Effector memory CD8-positive, alpha-beta T cell (primary cell): ENCODE measurements around the gene BAHCC1.

Experiments used
- ATAC-seq: fragments of 150-1000 bp; cut with Tn5 transposase; replicated peaks from 2 replicates; pipeline ENCODE4 v1.10.0; 2021; ENCODE audit warnings: mild to moderate bottlenecking, moderate library complexity
- DNase-seq, 3 experiments: peaks; one replicate each; pipeline ENCODE4 v3.0.0; 2021
- H3K27ac Mint-ChIP-seq, 2 donors: one replicate each; pipeline ENCODE4 v1.8.0; 2022; ENCODE audit warnings: mild to moderate bottlenecking in 2 of 2, mixed read lengths in 2 of 2, moderate library complexity in 2 of 2
- H3K27me3 Mint-ChIP-seq, 2 donors: one replicate each; pipeline ENCODE4 v1.8.0; 2022; ENCODE audit warnings: mixed read lengths in 2 of 2
- H3K36me3 Mint-ChIP-seq: one replicate; pipeline ENCODE4 v1.8.0; 2022; ENCODE audit warnings: mild to moderate bottlenecking, moderate library complexity, mixed read lengths; ENCODE audit not compliant: insufficient read depth
- H3K4me1 Mint-ChIP-seq, 2 donors: one replicate each; pipeline ENCODE4 v1.8.0; 2022; ENCODE audit warnings: low read depth in 2 of 2, mixed read lengths in 2 of 2
- H3K4me3 Mint-ChIP-seq, 2 donors: one replicate each; pipeline ENCODE4 v1.8.0; 2022; ENCODE audit warnings: mild to moderate bottlenecking in 2 of 2, mixed read lengths in 2 of 2, moderate library complexity in 2 of 2
- H3K9me3 Mint-ChIP-seq, 2 donors: one replicate each; pipeline ENCODE4 v1.8.0; 2022; ENCODE audit warnings: mixed read lengths in 2 of 2

The BAHCC1 gene

DNA sequence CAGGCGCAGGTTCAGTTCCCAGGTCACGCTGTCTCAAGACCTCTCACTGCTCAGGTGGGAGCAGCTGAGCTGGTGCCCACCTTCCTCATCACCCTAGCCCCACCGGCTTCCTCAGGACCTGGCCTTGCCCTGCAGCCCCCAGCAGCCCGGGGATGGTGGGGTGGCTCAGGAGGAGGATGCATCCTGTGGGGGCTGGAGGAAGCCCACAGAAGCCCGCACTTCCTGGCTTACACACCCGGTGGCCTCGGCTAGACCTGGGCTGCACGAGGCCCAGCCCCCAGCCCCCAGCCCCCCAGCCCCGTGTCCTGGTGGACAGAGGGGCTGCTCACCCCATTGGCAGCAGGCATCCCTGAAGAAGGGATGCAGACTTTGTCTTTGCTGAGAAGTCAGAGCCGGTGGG is 43.4 kb downstream of the BAHCC1 start:
- DNase-seq (no peak), ATAC-seq (no peak)
- no peak overlapping the region for H3K4me3 Mint-ChIP-seq
- H3K9me3 Mint-ChIP-seq = no peaks in the 10 kb centered on the region
- no peak overlapping the region for H3K27ac Mint-ChIP-seq
- H3K27me3 Mint-ChIP-seq = peaks cover 17 to 70% of the 10 kb centered on the region in 2 donors
- H3K36me3 Mint-ChIP-seq = no peaks in the 10 kb centered on the region
- H3K4me1 Mint-ChIP-seq = peaks cover 0 to 7% of the 10 kb centered on the region in 2 donors

DNA sequence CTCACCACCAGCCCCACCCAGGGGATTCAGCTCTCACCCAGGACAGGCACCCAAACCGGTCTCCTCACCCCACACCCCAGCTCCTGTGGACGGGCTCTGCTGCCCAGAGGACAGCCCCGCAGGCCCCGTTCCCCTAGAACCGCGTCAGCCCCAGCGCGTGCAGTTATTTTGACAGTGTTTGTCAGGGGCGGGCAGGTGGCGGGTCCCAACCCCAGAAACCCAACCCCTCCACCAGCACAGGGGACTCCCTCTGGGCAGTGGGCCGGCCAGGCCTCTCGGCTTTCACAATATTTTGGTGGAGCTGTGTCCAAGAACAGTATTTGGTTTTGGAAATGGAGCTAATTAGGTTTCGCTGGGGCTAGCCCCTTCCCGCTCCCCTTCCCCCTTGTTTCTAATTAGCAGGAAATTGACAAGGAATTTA is 44.8 kb downstream of the BAHCC1 start:
- Mint-ChIP-seq H3K9me3 (no peaks in the 10 kb centered on the region), H3K4me1 (peaks cover 0 to 6% of the 10 kb centered on the region in 2 donors), H3K27ac (no peak overlapping the region), H3K4me3 (no peak overlapping the region), H3K36me3 (no peaks in the 10 kb centered on the region), H3K27me3 (peaks cover 8 to 56% of the 10 kb centered on the region in 2 donors)
- no peak for DNase-seq
- no peak for ATAC-seq

GRCh38 chr17:81440511-81441244 is 45.4 kb downstream of the BAHCC1 start:
- Mint-ChIP-seq H3K4me3 (no peak overlapping the region), H3K36me3 (no peaks in the 10 kb centered on the region), H3K9me3 (no peaks in the 10 kb centered on the region), H3K4me1 (peaks cover 0 to 5% of the 10 kb centered on the region in 2 donors), H3K27ac (no peak overlapping the region), H3K27me3 (peaks cover 4 to 50% of the 10 kb centered on the region in 2 donors)
- ATAC-seq (no peak), DNase-seq (no peak)

DNA sequence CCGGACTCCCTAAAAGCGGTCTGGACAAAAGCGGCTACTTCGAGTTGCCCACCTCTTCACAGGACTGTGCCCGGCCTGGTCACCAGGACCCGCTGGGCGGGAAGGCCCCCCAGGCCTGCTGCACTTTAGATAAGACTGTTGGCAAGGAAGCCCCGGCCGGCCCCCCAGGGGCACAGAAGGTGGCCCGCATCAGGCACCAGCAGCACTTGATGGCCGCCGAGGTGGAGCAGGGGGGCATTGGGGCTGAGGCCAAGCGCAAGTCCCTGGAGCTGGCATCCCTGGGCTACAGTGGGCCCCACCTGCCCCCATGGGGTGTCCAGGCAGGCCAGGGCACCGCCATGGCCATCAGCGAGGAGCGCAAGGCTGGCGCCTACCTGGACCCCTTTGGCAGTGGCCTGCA is 47.5 kb downstream of the BAHCC1 start:
- no peak overlapping the region for H3K4me3 Mint-ChIP-seq
- H3K27me3 Mint-ChIP-seq = peaks cover 4 to 37% of the 10 kb centered on the region in 2 donors

GRCh38 chr17:81443269-81443668 is 48.0 kb downstream of the BAHCC1 start:
- Mint-ChIP-seq H3K4me1 (peaks cover 0 to 5% of the 10 kb centered on the region in 2 donors), H3K4me3 (no peak overlapping the region), H3K27me3 (peaks cover under 1 to 33% of the 10 kb centered on the region in 2 donors), H3K9me3 (no peaks in the 10 kb centered on the region), H3K27ac (no peak overlapping the region), H3K36me3 (no peaks in the 10 kb centered on the region)
- DNase-seq (no peak), ATAC-seq (no peak)

More for the DNA sequence above, 47.5 kb downstream of the BAHCC1 start:
- H3K27ac Mint-ChIP-seq = no peak overlapping the region
- H3K4me1 Mint-ChIP-seq = peaks cover 0 to 5% of the 10 kb centered on the region in 2 donors
- ATAC-seq = no peak
- DNase-seq = no peak
- H3K9me3 Mint-ChIP-seq = no peaks in the 10 kb centered on the region
- no peaks in the 10 kb centered on the region for H3K36me3 Mint-ChIP-seq

GRCh38 chr17:81444610-81445339 is 49.5 kb downstream of the BAHCC1 start:
- H3K9me3 Mint-ChIP-seq = no peaks in the 10 kb centered on the region
- ATAC-seq (no peak), DNase-seq (no peak)
- H3K4me1 Mint-ChIP-seq = no peaks in the 10 kb centered on the region
- H3K27ac Mint-ChIP-seq = no peak overlapping the region
- no peaks in the 10 kb centered on the region for H3K36me3 Mint-ChIP-seq
- no peak overlapping the region for H3K4me3 Mint-ChIP-seq
- H3K27me3 Mint-ChIP-seq = peaks cover 0 to 20% of the 10 kb centered on the region in 2 donors

- Mint-ChIP-seq H3K4me3 (no peak overlapping the region), H3K36me3 (no peaks in the 10 kb centered on the region), H3K27ac (no peak overlapping the region), H3K9me3 (no peaks in the 10 kb centered on the region), H3K4me1 (no peaks in the 10 kb centered on the region), H3K27me3 (peaks cover 0 to 22% of the 10 kb centered on the region in 2 donors)
- no peak for DNase-seq
- no peak for ATAC-seq
Observed at GRCh38 chr17:81445642-81446503, 50.6 kb downstream of the BAHCC1 start.

DNA sequence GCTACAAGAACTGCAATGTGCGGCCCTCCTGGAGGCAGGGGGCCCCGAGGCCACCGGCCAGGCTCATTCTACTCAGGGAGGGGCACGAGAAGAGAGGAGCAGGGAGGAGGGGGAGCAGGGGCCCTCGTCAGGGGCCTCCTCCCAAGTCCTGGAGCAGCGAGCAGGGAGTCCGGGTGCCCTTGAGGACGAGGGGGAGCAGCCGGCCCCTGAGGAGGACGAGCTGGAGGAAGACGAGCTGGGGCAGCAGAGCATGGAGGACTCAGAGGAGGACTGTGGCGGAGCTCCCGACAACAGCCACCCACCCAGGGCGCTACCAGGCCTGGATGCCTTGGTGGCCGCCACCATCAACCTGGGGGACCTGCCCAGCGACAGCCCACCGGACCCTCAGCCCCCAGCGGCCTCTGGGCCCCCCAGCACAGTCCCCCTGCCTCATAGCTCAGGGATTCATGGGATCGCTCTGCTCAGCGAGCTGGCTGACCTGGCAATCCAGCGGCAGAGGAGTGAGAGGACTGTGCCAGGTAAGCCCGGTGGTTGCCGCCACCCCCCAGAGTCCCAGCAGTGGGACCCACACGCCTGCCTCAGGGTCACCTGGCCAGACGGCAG is 52.2 kb downstream of the BAHCC1 start:
- ATAC-seq = no peak
- no peak for DNase-seq
- Mint-ChIP-seq H3K4me1 (no peaks in the 10 kb centered on the region), H3K4me3 (no peak overlapping the region), H3K27ac (no peak overlapping the region), H3K9me3 (no peaks in the 10 kb centered on the region), H3K27me3 (peaks cover 0 to 13% of the 10 kb centered on the region in 2 donors), H3K36me3 (no peaks in the 10 kb centered on the region)

DNA sequence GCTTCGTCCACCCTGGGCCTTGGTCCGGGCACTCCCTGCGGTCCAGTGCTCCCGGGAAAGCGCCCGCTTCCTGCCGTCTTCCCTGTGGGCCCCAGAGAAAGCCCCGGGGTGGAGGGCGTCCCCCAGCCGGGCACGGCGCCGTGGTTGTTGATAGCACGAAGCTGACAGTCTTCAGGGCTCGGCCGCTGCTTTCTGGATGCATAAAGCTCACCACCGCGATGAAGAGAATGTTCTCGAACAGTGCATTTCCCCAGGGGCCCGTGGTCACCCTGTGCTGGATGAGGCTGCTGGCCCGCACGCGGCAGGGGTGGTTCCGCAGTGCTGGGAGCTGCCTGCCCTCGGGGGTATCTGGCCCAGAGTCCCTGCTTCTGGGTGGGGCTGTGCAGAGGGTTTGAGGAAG is 53.2 kb downstream of the BAHCC1 start:
- no peak for DNase-seq
- no peaks in the 10 kb centered on the region for H3K36me3 Mint-ChIP-seq
- H3K4me3 Mint-ChIP-seq = no peak overlapping the region
- H3K4me1 Mint-ChIP-seq = peaks cover 4% of the 10 kb centered on the region in 2 donors
- H3K27me3 Mint-ChIP-seq = peaks cover 0 to 13% of the 10 kb centered on the region in 2 donors
- no peak for ATAC-seq
- no peak overlapping the region for H3K27ac Mint-ChIP-seq
- no peaks in the 10 kb centered on the region for H3K9me3 Mint-ChIP-seq

DNA sequence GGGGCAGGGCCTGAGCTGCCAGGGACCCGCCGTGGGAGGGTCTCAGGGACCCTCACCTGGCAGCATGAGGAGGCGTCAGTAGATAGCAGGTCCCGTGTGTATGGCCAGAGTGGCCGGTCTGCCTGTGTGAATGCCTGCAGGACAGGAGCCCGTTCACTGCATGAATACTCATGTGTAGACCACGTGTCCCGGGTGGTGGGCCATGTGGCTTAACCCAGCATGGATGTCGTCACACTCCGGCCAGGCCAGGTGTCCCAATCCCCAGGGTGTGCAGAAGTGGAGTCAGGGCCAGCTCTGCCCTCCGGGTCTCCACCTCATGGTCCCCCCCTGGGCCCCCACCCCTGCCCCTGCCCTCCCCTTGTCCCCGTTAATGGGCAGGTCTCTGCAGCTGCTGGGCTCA is 53.7 kb downstream of the BAHCC1 start:
- Mint-ChIP-seq H3K27me3 (peaks cover 0 to 13% of the 10 kb centered on the region in 2 donors), H3K9me3 (no peaks in the 10 kb centered on the region), H3K4me1 (peaks cover 4 to 7% of the 10 kb centered on the region in 2 donors)

GRCh38 chr17:81449351-81449750 is 54.1 kb downstream of the BAHCC1 start:
- no peak overlapping the region for H3K27ac Mint-ChIP-seq
- H3K9me3 Mint-ChIP-seq = no peaks in the 10 kb centered on the region
- DNase-seq (no peak), ATAC-seq (no peak)
- H3K4me3 Mint-ChIP-seq = no peak overlapping the region
- no peaks in the 10 kb centered on the region for H3K36me3 Mint-ChIP-seq
- peaks cover 0 to 13% of the 10 kb centered on the region in 2 donors for H3K27me3 Mint-ChIP-seq
- peaks cover 4 to 8% of the 10 kb centered on the region in 2 donors for H3K4me1 Mint-ChIP-seq

More for the DNA sequence above, 53.7 kb downstream of the BAHCC1 start:
- ATAC-seq (no peak), DNase-seq (no peak)
- H3K36me3 Mint-ChIP-seq = no peaks in the 10 kb centered on the region
- H3K4me3 Mint-ChIP-seq = no peak overlapping the region
- no peak overlapping the region for H3K27ac Mint-ChIP-seq

DNA sequence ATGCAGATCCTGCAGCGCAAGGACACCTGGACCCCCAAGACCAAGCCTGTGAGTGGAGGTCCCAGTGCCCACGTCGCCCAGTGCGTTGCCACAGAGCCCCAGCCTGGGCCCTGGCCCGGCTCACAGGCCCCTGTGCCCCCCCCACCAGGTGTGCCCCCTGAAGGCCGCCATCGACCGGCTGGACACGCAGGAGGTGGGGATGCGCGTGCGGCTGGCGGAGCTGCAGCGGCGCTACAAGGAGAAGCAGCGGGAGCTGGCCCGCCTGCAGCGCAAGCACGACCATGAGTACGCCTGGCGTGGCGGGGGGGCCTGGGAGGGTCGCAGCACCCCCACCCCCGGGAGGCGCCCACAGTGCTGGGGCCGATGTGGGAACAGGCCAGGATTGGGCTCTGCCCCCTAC is 56.6 kb downstream of the BAHCC1 start:
- no peak for ATAC-seq
- no peaks in the 10 kb centered on the region for H3K9me3 Mint-ChIP-seq
- no peak for DNase-seq
- H3K36me3 Mint-ChIP-seq = no peaks in the 10 kb centered on the region
- H3K4me1 Mint-ChIP-seq = peaks cover 4 to 9% of the 10 kb centered on the region in 2 donors
- no peak overlapping the region for H3K4me3 Mint-ChIP-seq
- H3K27me3 Mint-ChIP-seq = peaks cover 0 to 22% of the 10 kb centered on the region in 2 donors
- H3K27ac Mint-ChIP-seq = no peak overlapping the region

DNA sequence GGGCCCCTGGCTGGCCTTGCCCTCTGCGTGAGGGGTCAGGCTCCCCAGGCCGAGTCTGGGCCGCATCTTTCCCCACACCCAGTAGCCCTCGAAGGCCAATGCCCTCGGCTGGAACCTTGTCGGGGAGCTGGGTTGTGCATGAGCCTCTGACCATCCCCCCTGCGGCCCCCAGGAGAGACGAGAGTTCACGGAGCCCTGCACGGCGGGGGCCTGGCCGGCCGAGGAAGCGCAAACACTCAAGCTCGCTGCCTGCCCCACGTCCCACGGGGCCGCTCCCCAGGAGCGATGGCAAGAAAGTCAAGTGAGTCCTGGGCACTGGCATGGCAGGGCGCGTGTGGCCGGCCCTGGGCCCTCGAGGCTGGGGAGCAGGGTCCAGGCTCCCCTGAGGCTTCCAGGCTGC is 57.3 kb downstream of the BAHCC1 start:
- Mint-ChIP-seq H3K27ac (no peak overlapping the region), H3K4me3 (no peak overlapping the region), H3K9me3 (no peaks in the 10 kb centered on the region)

More for the DNA sequence above, 57.3 kb downstream of the BAHCC1 start:
- ATAC-seq (no peak), DNase-seq (no peak)
- H3K4me1 Mint-ChIP-seq = peaks cover 4 to 9% of the 10 kb centered on the region in 2 donors
- H3K27me3 Mint-ChIP-seq = peaks cover 0 to 22% of the 10 kb centered on the region in 2 donors
- no peaks in the 10 kb centered on the region for H3K36me3 Mint-ChIP-seq
